ENCODE results near the gene MOGAT1. TPM values are rescaled to one million over a fixed set of nuclear protein-coding genes. Genes with fewer than 3 reads are reported as not detected.
A peak's percentile ranks its signal among the peaks of the same experiment; 100 is the strongest.

Gene MOGAT1
- total and polyA plus RNA-seq, 2 of the 13 experiments (the other 11 are each of a cell fraction or from before 2014, with no cell fraction given): 0.98 to 4.3 TPM

DNA sequence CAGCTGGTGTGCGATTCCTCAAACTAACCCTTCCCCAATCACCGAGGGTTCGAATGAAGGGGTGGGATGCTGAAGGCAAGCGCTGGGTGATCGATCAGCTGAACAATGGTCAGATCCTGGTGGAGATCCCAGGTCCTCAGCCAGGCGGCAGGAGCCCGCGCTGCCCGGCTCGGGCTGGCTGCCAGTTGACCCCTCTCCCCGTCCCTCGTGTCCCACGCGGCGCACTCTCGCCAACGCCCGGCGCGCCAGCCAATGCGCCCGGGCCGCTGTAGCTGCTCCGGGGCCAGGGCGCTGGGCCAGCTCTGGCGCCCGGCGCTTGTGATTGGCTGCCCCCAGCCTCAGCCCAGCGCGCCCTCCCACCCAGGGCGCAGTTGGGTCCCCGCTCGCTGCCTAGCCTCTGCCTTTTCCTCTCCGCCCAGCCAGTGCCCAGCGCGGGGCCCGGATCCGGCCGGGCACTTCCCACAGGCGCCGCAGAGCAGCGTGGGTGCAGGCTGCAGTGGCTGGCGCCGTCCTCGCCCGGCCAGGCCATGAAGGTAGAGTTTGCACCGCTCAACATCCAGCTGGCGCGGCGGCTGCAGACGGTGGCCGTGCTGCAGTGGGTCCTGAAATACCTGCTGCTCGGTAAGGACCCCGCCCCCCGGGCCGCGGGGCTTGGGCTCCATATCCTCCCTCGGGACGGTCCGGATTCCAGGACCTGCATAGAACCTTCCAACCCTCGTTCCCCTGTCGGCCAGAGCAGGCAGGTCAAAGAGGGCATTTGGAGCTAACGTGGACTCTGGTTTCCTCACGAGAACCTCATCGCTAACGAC is at the start of gene MOGAT1 (continued):
- TF ChIP-seq, protein P1, sequence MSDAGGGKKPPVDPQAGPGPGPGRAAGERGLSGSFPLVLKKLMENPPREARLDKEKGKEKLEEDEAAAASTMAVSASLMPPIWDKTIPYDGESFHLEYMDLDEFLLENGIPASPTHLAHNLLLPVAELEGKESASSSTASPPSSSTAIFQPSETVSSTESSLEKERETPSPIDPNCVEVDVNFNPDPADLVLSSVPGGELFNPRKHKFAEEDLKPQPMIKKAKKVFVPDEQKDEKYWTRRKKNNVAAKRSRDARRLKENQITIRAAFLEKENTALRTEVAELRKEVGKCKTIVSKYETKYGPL (CRISPR knock-in tag; IDR thresholded peaks at IDR 0.05): no peak
- 0 out of 2 replicates have a peak, but pooled peaks have one; percentile 46 for TF ChIP-seq RBAK (CRISPR knock-in tag; IDR thresholded peaks at IDR 0.05)
- TF ChIP-seq, protein P2, sequence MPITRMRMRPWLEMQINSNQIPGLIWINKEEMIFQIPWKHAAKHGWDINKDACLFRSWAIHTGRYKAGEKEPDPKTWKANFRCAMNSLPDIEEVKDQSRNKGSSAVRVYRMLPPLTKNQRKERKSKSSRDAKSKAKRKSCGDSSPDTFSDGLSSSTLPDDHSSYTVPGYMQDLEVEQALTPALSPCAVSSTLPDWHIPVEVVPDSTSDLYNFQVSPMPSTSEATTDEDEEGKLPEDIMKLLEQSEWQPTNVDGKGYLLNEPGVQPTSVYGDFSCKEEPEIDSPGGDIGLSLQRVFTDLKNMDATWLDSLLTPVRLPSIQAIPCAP (CRISPR knock-in tag; IDR thresholded peaks at IDR 0.05; ENCODE audit: low read depth): peak; percentile 55; the same call in 1 of the 2 replicates
- no peak for TF ChIP-seq ZSCAN25 (CRISPR knock-in tag; IDR thresholded peaks at IDR 0.05)
- TF ChIP-seq, protein P3, sequence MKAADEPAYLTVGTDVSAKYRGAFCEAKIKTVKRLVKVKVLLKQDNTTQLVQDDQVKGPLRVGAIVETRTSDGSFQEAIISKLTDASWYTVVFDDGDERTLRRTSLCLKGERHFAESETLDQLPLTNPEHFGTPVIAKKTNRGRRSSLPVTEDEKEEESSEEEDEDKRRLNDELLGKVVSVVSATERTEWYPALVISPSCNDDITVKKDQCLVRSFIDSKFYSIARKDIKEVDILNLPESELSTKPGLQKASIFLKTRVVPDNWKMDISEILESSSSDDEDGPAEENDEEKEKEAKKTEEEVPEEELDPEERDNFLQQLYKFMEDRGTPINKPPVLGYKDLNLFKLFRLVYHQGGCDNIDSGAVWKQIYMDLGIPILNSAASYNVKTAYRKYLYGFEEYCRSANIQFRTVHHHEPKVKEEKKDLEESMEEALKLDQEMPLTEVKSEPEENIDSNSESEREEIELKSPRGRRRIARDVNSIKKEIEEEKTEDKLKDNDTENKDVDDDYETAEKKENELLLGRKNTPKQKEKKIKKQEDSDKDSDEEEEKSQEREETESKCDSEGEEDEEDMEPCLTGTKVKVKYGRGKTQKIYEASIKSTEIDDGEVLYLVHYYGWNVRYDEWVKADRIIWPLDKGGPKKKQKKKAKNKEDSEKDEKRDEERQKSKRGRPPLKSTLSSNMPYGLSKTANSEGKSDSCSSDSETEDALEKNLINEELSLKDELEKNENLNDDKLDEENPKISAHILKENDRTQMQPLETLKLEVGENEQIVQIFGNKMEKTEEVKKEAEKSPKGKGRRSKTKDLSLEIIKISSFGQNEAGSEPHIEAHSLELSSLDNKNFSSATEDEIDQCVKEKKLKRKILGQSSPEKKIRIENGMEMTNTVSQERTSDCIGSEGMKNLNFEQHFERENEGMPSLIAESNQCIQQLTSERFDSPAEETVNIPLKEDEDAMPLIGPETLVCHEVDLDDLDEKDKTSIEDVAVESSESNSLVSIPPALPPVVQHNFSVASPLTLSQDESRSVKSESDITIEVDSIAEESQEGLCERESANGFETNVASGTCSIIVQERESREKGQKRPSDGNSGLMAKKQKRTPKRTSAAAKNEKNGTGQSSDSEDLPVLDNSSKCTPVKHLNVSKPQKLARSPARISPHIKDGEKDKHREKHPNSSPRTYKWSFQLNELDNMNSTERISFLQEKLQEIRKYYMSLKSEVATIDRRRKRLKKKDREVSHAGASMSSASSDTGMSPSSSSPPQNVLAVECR (CRISPR knock-in tag; IDR thresholded peaks at IDR 0.05; ENCODE audit: borderline replicate concordance): peak; percentile 94
- TF ChIP-seq CENPT (CRISPR knock-in tag; IDR thresholded peaks at IDR 0.05; ENCODE audit: low read depth): peak; percentile 61; the same call in 1 of the 2 replicates
- peak; percentile 60; the same call in 1 of the 2 replicates for TF ChIP-seq TGIF2 (CRISPR knock-in tag; IDR thresholded peaks at IDR 0.05)
- TF ChIP-seq, protein P4, sequence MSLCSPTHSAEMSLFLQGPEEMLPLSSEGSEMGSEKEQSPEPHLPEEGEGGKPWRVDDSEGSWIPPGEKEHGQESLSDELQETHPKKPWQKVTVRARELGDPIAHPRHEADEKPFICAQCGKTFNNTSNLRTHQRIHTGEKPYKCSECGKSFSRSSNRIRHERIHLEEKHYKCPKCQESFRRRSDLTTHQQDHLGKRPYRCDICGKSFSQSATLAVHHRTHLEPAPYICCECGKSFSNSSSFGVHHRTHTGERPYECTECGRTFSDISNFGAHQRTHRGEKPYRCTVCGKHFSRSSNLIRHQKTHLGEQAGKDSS (CRISPR knock-in tag; IDR thresholded peaks at IDR 0.05; ENCODE audit: borderline replicate concordance, low read depth): no peak
- TF ChIP-seq, protein P5, sequence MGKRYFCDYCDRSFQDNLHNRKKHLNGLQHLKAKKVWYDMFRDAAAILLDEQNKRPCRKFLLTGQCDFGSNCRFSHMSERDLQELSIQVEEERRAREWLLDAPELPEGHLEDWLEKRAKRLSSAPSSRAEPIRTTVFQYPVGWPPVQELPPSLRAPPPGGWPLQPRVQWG (CRISPR knock-in tag; IDR thresholded peaks at IDR 0.05; ENCODE audit: borderline replicate concordance, low read depth): no peak
- TF ChIP-seq, protein P6, sequence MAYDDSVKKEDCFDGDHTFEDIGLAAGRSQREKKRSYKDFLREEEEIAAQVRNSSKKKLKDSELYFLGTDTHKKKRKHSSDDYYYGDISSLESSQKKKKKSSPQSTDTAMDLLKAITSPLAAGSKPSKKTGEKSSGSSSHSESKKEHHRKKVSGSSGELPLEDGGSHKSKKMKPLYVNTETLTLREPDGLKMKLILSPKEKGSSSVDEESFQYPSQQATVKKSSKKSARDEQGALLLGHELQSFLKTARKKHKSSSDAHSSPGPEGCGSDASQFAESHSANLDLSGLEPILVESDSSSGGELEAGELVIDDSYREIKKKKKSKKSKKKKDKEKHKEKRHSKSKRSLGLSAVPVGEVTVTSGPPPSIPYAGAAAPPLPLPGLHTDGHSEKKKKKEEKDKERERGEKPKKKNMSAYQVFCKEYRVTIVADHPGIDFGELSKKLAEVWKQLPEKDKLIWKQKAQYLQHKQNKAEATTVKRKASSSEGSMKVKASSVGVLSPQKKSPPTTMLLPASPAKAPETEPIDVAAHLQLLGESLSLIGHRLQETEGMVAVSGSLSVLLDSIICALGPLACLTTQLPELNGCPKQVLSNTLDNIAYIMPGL (CRISPR knock-in tag; IDR thresholded peaks at IDR 0.05; ENCODE audit: borderline replicate concordance in 1 of 2, low read depth in 1 of 2): peak; percentile 81 to 89; a peak in 3 of 4 replicates
- TF ChIP-seq TBX3 (IDR thresholded peaks at IDR 0.05; ENCODE audit: borderline replicate concordance): no peak
- TF ChIP-seq, protein P7, sequence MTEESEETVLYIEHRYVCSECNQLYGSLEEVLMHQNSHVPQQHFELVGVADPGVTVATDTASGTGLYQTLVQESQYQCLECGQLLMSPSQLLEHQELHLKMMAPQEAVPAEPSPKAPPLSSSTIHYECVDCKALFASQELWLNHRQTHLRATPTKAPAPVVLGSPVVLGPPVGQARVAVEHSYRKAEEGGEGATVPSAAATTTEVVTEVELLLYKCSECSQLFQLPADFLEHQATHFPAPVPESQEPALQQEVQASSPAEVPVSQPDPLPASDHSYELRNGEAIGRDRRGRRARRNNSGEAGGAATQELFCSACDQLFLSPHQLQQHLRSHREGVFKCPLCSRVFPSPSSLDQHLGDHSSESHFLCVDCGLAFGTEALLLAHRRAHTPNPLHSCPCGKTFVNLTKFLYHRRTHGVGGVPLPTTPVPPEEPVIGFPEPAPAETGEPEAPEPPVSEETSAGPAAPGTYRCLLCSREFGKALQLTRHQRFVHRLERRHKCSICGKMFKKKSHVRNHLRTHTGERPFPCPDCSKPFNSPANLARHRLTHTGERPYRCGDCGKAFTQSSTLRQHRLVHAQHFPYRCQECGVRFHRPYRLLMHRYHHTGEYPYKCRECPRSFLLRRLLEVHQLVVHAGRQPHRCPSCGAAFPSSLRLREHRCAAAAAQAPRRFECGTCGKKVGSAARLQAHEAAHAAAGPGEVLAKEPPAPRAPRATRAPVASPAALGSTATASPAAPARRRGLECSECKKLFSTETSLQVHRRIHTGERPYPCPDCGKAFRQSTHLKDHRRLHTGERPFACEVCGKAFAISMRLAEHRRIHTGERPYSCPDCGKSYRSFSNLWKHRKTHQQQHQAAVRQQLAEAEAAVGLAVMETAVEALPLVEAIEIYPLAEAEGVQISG (CRISPR knock-in tag; IDR thresholded peaks at IDR 0.05): peak; percentile 80
- TF ChIP-seq TAF1 (CRISPR knock-in tag; IDR thresholded peaks at IDR 0.05): peak; percentile 96
- no peak for TF ChIP-seq SIX4 (CRISPR knock-in tag; IDR thresholded peaks at IDR 0.05)
- no peak for TF ChIP-seq HCFC1 (IDR thresholded peaks at IDR 0.05; ENCODE audit: low read depth, low read length)

Data from HepG2 (cell line).